ENCODE data around the gene KCNK5. TPM values are rescaled to one million over a fixed set of nuclear protein-coding genes. Genes with fewer than 3 reads are reported as not detected.

Gene KCNK5
- total and polyA plus RNA-seq, 7 donors: 3.0 to 26.9 (median 7.5) TPM

GRCh38 chr6:39256294-39256940, 27.1 kb upstream of the KCNK5 start:
- Histone ChIP-seq H3K4me1 (no peaks in the 10 kb centered on the region), H3K4me3 (no peak overlapping the region), H3K27ac (no peak overlapping the region), H3K36me3 (no peaks in the 10 kb centered on the region), H3K9me3 (no peaks in the 10 kb centered on the region), H3K27me3 (no peaks in the 10 kb centered on the region)
- TF ChIP-seq POLR2AphosphoS5 (IDR thresholded peaks at IDR 0.05): no peak
- no peak for TF ChIP-seq POLR2A (IDR thresholded peaks at IDR 0.05)
- TF ChIP-seq CTCF (IDR thresholded peaks at IDR 0.05): no peak
- TF ChIP-seq EP300 (IDR thresholded peaks at IDR 0.05): no peak
- DNase-seq: no peak
- WGBS, 2 donors: 85 to 92% methylated on average over 2 of the region's 2 CpGs
- intact Hi-C loops (cut with DNase I): no loop called here

DNA sequence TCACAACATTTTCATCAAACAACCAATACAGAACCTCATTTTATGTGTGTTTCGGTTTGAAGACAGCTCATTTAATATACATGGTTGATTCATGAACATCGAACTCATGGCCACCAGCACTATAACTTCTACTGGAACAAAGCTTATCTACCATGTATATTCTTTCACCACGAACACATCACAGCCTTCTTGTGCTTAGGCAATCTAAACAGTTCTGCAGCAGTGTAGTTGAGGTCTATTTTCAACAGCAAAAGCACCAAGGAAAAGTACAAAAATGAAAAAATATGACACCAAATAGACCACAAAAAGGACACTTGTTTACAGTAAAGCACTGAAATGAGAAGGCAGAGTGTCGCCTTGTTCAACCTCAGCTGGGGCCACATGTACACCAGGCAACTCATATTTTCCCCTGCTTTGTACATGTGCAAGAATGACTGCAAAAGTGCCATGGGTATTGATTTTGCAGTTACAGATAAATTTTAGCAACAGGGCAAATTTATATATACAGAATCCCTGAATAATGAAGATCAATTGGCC, 25.8 kb upstream of the KCNK5 start:
- Histone ChIP-seq H3K4me1 (no peaks in the 10 kb centered on the region), H3K36me3 (no peaks in the 10 kb centered on the region), H3K4me3 (no peak overlapping the region), H3K27ac (no peak overlapping the region), H3K9me3 (no peaks in the 10 kb centered on the region), H3K27me3 (no peaks in the 10 kb centered on the region)
- intact Hi-C loops (cut with DNase I): no loop called here
- TF ChIP-seq EP300 (IDR thresholded peaks at IDR 0.05) (no peak), POLR2A (IDR thresholded peaks at IDR 0.05) (no peak), POLR2AphosphoS5 (IDR thresholded peaks at IDR 0.05) (no peak), CTCF (IDR thresholded peaks at IDR 0.05) (no peak)
- no peak for DNase-seq
- WGBS, 2 donors: 83 to 93% methylated on average over 4 of the region's 4 CpGs

DNA sequence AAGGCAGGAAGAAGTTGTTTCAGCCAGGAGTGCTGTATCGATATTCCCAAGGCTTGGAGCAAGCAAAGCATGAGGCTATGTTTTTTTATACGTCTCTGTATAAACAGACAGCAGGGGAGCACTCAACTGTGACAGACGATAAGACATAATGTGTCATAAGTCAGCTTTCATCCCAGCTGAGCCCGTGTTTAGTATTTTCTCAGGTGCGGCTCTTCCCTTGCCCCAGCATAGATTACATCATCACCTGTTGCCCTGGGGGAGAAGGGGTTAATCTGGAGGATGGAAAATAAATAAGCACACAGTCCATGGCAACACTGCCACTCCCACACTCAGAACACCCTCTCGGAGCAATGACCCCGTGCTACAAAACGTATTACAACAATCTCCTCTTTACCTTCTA, 22.1 kb upstream of the KCNK5 start:
- 12 to 42% methylated on average over 8 of the region's 8 CpGs for WGBS, 2 donors
- H3K27me3 ChIP-seq: no peaks in the 10 kb centered on the region
- no peaks in the 10 kb centered on the region for H3K36me3 ChIP-seq
- TF ChIP-seq POLR2AphosphoS5 (IDR thresholded peaks at IDR 0.05) (no peak), POLR2A (IDR thresholded peaks at IDR 0.05) (no peak), EP300 (IDR thresholded peaks at IDR 0.05) (no peak), CTCF (IDR thresholded peaks at IDR 0.05) (no peak)
- no peaks in the 10 kb centered on the region for H3K9me3 ChIP-seq
- intact Hi-C loops (cut with DNase I): no loop called here
- H3K27ac ChIP-seq: no peak overlapping the region
- no peak for DNase-seq
- no peak overlapping the region for H3K4me3 ChIP-seq
- no peaks in the 10 kb centered on the region for H3K4me1 ChIP-seq

- Histone ChIP-seq H3K27ac (no peak overlapping the region), H3K9me3 (no peaks in the 10 kb centered on the region), H3K4me1 (no peaks in the 10 kb centered on the region), H3K27me3 (no peaks in the 10 kb centered on the region), H3K4me3 (no peak overlapping the region), H3K36me3 (no peaks in the 10 kb centered on the region)
- intact Hi-C loops (cut with DNase I): no loop called here
- TF ChIP-seq EP300 (IDR thresholded peaks at IDR 0.05): no peak
- no peak for TF ChIP-seq POLR2AphosphoS5 (IDR thresholded peaks at IDR 0.05)
- TF ChIP-seq CTCF (IDR thresholded peaks at IDR 0.05): no peak
- no peak for TF ChIP-seq POLR2A (IDR thresholded peaks at IDR 0.05)
- DNase-seq: no peak
These were observed 21.2 kb upstream of the KCNK5 start for GRCh38 chr6:39250507-39250906.

GRCh38 chr6:39249278-39249677, 20.0 kb upstream of the KCNK5 start:
- no peak overlapping the region for H3K27ac ChIP-seq
- no peaks in the 10 kb centered on the region for H3K9me3 ChIP-seq
- WGBS, 2 donors: 92 to 95% methylated on average over 1 of the region's 1 CpG
- H3K4me1 ChIP-seq: no peaks in the 10 kb centered on the region
- intact Hi-C loops (cut with DNase I): no loop called here
- TF ChIP-seq EP300 (IDR thresholded peaks at IDR 0.05) (no peak), POLR2A (IDR thresholded peaks at IDR 0.05) (no peak), CTCF (IDR thresholded peaks at IDR 0.05) (no peak), POLR2AphosphoS5 (IDR thresholded peaks at IDR 0.05) (no peak)
- no peak overlapping the region for H3K4me3 ChIP-seq
- H3K27me3 ChIP-seq: no peaks in the 10 kb centered on the region
- no peak for DNase-seq
- H3K36me3 ChIP-seq: no peaks in the 10 kb centered on the region
